Stimulated activated CD4-positive, alpha-beta T cell treated with anti-CD3 and anti-CD28 coated beads, Interleukin-12 subunit alpha, Interleukin-12 subunit beta, amount 100 ng/mL, for 48 hours (primary cell): ENCODE measurements around the gene GEMIN4.
"Not testable (repeated sequence)": the region's sequence is repeated elsewhere in the genome, so short reads cannot be mapped to it uniquely, and the experiment has no call there.

ENCODE experiments used
- DNase-seq, 3 donors: peaks; one replicate each; pipeline ENCODE4 v3.0.0-alpha.2; 2020; ENCODE audit warnings: low read depth in 2 of 3, low spot score in 1 of 3

Gene GEMIN4

DNA sequence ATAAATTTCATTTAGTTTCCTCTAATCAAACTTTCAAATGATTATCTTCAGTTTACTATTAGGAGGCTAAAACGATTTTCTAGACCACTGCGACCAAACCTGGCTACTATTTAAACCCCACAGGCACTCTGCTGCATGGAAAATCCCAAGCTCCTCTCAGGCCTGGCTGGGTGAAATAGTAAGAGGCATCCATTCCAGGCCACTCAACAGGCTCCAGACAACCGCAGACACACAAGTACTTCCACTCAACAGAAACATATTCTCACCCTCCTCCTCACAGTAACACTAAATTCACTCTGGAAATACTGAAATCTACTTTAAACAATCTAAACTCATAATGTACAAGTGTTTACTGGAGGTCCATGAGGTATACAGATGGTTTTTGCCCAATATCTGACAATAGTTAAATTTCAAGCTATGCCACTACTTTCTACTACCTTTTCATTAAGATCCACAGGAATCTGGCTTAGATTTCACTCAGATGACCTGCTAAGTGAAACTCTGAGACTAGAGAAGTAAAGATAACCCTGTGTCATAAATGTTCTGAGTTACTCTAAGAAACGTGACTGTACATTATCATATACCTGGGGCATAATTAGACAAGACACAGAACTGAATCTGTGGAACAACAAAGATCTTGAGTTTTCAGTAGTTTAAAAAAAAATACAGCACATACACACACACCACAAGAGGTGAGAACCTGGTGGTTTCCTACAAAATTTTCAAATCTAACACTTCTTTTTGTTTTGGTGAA lies 47.8 kb downstream of the GEMIN4 start:
- DNase-seq: no peak

DNA sequence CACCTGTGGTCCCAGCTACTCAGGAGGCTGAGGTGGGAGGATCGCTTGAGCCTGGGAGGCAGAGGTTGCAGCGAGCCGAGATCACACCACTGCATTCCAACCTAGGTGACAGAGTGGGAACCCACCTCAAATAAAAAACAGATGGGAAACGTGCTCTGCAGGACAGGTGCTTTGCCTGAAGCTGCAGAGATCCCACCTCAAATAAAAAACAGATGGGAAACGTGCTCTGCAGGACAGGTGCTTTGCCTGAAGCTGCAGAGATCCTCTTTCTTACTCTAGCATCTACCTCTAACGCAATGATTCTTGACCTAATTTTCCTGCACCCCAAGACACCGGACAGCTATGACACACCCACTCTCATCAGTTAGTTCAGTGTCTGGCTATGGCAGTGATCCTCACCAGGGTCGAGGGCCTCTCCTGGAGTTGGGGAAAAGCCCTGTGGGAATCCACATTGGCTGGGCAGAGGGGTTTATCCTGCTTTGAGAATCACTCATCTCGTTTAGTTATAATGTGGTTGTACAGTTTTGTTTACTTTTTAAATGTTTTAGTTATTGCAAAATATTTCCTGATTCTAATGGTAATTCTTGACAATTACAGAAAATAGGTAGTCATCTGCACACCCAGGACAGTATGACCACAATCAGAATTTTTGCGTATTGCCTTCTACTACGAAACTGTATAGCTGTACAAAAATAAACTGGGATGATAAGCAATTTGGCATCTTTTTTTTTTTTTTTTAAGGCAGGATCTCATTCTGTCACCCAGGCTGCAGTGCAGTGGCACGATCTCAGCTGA lies 48.8 kb downstream of the GEMIN4 start:
- no peak for DNase-seq

DNA sequence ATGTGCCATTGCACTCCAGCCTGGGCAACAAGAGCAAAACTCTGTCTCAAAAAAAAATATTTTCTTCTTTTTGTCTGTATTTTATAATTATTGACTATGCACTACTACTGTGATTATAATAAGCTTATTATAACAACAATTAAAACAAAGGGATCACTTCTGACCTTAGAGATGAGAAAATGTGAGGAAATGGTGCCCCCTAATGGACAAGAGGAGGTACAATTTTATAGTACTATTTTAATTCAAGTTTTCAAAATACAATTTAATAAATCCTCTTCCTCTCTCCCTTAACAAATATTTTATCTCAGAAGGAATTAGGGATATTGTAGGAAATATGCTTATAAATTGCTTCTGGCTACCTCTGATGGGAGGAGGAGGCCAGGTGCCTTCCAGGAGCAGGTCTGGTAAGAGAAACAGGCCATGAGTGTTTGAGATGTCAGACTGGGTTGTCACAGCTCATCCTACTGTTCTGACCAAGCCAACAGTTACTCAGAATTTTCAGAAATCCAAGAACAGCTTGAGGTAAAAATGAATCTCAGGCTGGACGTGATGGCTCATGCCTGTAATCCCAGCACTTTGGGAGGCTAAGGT lies 51.5 kb downstream of the GEMIN4 start:
- DNase-seq: no peak

DNA sequence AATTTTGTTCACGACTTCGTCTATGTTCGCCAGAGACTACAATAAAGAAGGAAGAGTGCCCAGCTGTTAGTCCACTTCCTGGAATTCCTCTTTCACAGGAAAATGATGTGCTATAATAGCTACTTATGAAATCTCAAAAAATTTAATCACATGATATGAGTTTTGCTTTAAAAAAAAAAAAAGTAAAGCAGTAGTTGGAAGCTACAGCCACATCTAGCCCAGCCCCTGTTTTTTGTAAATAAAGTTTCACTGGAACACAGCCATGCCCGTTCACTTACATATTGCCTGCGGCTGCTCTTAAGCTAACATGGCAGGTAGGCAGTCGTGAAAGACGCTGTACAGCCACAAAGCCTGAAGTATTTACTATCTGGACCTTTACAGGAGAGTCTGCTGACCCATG lies 52.7 kb downstream of the GEMIN4 start:
- DNase-seq: no peak

DNA sequence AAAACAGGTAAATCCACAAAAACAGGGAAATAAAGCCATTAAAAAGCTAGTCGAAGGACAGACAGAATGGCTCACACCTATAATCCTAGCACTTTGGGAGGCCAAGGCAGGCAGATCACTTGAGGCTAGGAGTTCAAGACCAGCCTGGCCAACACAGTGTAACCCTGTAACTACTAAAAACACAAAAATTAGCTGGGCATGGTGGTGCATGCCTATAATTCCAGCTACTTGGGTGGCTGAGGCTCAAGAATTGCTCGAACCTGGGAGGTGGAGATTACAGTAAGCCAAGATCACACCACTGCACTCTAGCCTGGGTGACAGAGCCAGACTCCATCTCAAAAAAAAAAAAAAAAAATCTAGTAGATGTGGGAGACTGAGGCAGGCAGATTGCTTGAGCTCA lies 54.0 kb downstream of the GEMIN4 start:
- not testable (repeated sequence) for DNase-seq

DNA sequence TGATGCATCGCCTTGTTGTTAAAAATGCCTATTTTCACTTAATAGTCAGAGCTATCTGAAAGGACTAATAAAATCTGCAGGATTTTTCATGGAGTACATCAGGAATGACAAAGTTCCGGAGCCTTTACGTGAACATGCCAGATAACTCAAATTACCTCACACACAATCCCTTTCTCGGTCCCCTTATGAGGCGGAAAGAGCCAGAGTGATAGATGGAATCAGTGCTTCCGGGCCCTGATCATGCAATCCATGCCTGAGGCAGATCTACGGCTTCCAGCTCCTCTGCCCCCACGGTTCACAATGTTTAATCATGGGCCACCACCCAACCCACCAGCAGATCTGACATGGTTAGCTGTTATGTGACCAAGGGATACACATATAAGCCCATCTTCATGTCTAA lies 54.4 kb downstream of the GEMIN4 start:
- no peak for DNase-seq

DNA sequence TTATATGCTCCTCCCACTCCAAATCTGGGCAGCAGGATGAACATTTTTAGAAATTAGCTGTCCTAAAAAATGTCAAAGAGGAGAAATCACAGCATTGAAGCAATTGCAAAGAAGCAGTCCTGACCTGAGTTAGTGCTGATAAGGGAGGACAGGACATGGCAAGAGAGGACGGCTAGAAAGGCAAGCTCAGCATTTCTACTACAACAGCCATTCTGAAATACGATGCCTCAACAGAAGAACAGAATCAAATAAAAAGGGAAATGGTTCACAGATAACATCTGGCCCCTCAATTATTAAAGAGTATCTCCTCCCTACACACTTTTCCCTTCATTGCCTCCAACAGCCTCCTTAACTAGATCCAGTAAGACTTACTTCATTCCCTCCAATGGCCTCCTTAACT lies 55.7 kb downstream of the GEMIN4 start:
- no peak for DNase-seq
